Measurements from ENCODE around the gene TLR2.
"Not testable (repeated sequence)": the region's sequence is repeated elsewhere in the genome, so short reads cannot be mapped to it uniquely, and the experiment has no call there.

TLR2 gene

DNA sequence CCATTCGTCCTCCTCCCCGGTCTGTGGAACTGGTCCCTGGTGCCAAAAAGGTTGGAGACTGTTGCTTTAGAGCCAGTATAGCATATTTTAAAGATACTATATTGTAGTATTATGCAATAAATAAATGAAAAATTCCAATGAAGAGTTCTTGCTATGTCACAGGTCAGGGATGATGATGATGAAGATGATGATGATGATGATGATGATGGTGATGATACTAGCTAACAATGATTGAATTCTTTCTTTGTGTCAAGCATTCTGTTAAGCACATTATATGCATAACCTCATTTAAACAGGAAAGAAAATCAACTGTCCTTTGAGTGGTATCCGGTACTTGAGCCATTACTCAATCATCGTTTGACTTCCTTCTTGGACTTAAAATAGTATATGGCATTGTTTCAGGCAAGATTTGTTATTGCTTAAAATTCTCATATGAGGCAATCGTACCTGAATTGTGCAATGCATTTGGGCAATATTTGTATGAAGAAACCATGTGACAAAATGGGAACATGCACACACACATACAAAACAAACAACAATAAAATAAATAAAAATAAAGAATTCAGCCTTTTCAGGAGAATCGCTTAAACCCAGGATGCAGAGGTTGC, 22.8 kb upstream of the TLR2 start:
- no peak overlapping the region for H3K27ac ChIP-seq
- TF ChIP-seq ZFX (IDR thresholded peaks at IDR 0.05): no peak
- TF ChIP-seq, protein P1, sequence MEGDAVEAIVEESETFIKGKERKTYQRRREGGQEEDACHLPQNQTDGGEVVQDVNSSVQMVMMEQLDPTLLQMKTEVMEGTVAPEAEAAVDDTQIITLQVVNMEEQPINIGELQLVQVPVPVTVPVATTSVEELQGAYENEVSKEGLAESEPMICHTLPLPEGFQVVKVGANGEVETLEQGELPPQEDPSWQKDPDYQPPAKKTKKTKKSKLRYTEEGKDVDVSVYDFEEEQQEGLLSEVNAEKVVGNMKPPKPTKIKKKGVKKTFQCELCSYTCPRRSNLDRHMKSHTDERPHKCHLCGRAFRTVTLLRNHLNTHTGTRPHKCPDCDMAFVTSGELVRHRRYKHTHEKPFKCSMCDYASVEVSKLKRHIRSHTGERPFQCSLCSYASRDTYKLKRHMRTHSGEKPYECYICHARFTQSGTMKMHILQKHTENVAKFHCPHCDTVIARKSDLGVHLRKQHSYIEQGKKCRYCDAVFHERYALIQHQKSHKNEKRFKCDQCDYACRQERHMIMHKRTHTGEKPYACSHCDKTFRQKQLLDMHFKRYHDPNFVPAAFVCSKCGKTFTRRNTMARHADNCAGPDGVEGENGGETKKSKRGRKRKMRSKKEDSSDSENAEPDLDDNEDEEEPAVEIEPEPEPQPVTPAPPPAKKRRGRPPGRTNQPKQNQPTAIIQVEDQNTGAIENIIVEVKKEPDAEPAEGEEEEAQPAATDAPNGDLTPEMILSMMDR (conservative IDR thresholded peaks at IDR 0.05): no peak

DNA sequence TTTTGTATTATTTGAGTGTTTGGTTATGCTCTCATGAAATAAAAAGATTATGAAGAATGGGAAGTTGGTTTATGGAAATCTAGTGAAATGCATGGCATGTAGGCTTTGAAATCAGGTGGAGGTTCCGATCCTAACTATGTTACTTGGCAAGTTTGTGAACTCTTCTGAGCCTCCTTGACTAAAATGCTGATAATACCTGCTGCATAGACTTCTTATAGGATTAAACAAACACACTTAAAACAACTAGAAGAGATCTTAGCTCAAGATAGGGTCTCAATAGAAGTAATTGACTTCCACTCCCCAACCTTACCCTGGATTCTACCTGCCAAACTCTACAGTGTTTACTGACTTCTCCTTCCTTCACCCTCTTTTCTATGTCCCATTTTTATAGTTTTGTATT, 22.2 kb upstream of the TLR2 start:
- H3K27ac ChIP-seq: no peak overlapping the region
- TF ChIP-seq, protein P1 (conservative IDR thresholded peaks at IDR 0.05): no peak
- no peak for TF ChIP-seq ZFX (IDR thresholded peaks at IDR 0.05)

DNA sequence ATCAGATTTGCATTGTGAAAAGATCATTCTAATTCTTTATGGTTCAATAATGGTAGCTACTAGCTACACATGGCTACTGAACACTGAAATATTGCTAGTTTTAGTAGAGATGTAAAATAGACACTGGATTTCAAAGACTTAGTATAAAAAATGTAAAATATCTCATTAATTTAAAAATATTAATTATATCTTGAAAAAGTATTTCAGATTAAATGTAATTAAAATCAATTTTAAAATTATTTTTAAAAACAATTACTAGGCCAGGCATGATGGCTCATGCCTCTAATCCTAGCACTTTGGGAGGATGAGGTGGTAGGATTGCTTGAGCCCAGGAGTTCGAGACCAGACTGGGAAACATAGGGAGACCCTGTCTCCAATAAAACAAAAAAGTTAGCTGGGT, 20.4 kb upstream of the TLR2 start:
- H3K27ac ChIP-seq: no peak overlapping the region
- TF ChIP-seq, protein P1 (conservative IDR thresholded peaks at IDR 0.05): no peak

DNA sequence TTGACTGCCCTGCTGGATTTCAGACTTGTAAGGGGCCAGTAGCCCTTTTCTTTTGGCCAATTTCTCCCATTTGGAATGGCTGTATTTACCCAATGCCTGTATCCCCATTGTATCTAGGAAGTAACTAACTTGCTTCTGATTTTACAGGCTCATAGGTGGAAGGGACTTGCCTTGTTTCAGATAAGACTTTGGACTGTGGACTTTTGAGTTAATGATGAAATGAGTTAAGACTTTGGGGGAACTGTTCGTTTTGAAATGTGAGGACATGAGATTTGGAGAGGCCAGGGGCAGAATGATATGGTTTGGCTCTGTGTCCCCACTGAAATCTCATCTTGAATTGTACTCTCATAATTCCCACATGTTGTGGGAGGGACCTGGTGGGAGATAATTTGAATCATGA, 17.6 kb upstream of the TLR2 start:
- H3K27ac ChIP-seq: not testable (repeated sequence)

DNA sequence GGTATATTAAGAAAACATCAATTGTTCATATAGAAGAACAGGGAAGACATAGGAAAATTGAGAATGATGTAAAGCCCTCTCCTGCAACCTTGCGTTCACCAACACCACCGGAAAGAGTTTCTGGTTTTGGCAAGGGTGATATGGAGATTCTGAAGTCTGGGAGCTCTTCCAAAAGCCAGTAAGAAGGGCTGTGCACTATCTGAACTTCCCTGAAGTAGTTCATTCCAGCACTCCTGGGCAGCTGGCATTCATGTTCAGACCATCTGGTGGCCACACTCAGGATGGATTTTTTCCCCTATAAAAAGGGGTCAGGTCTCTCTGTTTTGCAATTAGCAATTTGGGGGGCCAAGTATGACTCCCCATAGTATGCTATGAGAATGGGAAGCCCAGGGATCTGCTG, 15.4 kb upstream of the TLR2 start:
- no peak overlapping the region for H3K27ac ChIP-seq
- TF ChIP-seq, protein P1 (conservative IDR thresholded peaks at IDR 0.05): no peak
- TF ChIP-seq ZFX (IDR thresholded peaks at IDR 0.05): no peak

DNA sequence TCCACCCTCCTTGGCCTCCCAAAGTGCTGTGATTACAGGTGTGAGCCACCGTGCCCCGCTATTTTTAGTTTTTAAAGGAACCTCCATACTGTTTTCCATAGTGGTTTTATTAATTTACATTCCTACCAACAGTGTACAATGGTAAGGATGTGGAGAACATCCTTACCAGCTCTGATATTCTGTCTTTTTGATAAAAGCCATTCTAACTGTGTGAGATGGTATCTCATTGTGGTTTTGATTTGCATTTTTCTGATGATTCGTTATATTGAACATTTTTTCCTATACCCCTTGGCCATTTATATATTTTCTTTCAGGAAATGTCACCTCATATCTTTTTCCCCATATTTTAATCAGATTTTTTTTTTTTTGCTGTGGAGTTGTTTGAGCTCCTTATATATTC, 14.2 kb upstream of the TLR2 start:
- H3K27ac ChIP-seq: no peak overlapping the region
- TF ChIP-seq ZFX (IDR thresholded peaks at IDR 0.05): no peak
- TF ChIP-seq, protein P1 (conservative IDR thresholded peaks at IDR 0.05): no peak

DNA sequence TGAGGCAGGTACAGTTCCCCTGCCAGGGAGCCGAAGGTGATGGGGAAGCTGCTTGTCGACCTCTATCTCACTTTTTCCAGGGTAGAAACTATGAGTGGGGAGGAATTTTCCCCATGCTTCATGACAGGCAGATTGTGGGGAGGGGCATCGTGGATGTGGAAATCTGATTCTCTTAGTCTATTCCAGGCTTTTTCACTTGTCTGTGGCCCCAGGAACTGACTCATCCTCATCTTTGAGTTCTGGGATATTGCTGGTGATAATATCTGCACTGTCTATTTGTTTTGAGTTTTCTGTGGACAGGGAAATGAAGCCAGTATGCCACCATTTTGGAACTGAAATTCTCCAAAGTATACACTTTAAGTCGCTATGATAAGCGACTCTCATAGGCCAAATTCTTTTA, 7.6 kb upstream of the TLR2 start:
- no peak for TF ChIP-seq ZFX (IDR thresholded peaks at IDR 0.05)
- TF ChIP-seq, protein P1 (conservative IDR thresholded peaks at IDR 0.05): no peak
- H3K27ac ChIP-seq: no peak overlapping the region

DNA sequence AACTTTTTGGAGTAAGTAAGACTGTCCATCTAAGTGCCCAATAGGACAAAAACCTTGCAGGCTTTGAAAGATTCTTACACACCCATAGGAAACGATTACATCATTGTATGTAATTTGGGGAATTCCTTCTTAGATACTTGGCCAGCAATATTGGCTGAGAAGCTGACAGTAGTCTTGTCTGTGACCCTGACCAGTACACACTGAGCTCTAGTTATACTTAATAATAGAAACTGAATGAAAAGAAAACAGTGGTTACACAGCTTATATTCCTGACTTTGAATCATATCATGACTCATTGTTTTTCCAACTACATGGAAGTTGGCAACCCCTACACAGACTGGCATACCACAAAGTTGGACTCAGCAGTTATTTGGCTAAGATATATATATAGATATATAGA, 7.1 kb upstream of the TLR2 start:
- no peak overlapping the region for H3K27ac ChIP-seq
- TF ChIP-seq, protein P1 (conservative IDR thresholded peaks at IDR 0.05): no peak
- TF ChIP-seq ZFX (IDR thresholded peaks at IDR 0.05): no peak
